NCI-H2196 treated with DMSO at 0.1 percent for 48 hours (cell line): Measurements from ENCODE around the gene LCMT2.
"Not testable (repeated sequence)": the region's sequence is repeated elsewhere in the genome, so short reads cannot be mapped to it uniquely, and the experiment has no call there.

ENCODE experiments used
- DNase-seq: peaks from one replicate; lab custom pipeline; 2025; ENCODE audit not compliant: unreplicated experiment; lab: John Stamatoyannopoulos, UW

LCMT2 gene

GRCh38 chr15:43316016-43316970 is 14.1 kb downstream of the LCMT2 start:
- no peak for DNase-seq

- DNase-seq = no peak
Measured at GRCh38 chr15:43314171-43314570, 16.2 kb downstream of the LCMT2 start.

- no peak for DNase-seq
Measured at GRCh38 chr15:43312378-43312777, 18.0 kb downstream of the LCMT2 start.

GRCh38 chr15:43302205-43302817 is 28.1 kb downstream of the LCMT2 start, which contains the start of gene TGM7:
TGM7 (minus strand) TSS chr15:43302255.
- no peak for DNase-seq

- no peak for DNase-seq
Measured at GRCh38 chr15:43299884-43300283, 30.5 kb downstream of the LCMT2 start.

GRCh38 chr15:43299411-43299810 is 31.0 kb downstream of the LCMT2 start:
- peak; percentile 2 for DNase-seq

GRCh38 chr15:43294091-43294706 is 36.2 kb downstream of the LCMT2 start:
- no peak for DNase-seq

- DNase-seq = no peak
Measured at GRCh38 chr15:43293432-43293831, 36.9 kb downstream of the LCMT2 start.

GRCh38 chr15:43292375-43293078 is 37.8 kb downstream of the LCMT2 start:
- no peak for DNase-seq

- not testable (repeated sequence) for DNase-seq
Measured at GRCh38 chr15:43289656-43290055, 40.7 kb downstream of the LCMT2 start.

- DNase-seq = no peak
Measured at GRCh38 chr15:43287254-43287653, 43.1 kb downstream of the LCMT2 start.

GRCh38 chr15:43286074-43286473 is 44.3 kb downstream of the LCMT2 start:
- DNase-seq = no peak

GRCh38 chr15:43285609-43286037 is 44.8 kb downstream of the LCMT2 start:
- DNase-seq = peak; percentile 28

GRCh38 chr15:43283526-43283925 is 46.8 kb downstream of the LCMT2 start:
- DNase-seq = no peak

- no peak for DNase-seq
Measured at GRCh38 chr15:43281926-43282602, 48.3 kb downstream of the LCMT2 start.

- DNase-seq = no peak
Measured at GRCh38 chr15:43280996-43281395, 49.4 kb downstream of the LCMT2 start.

- DNase-seq = no peak
Measured at GRCh38 chr15:43279496-43279895, 50.9 kb downstream of the LCMT2 start.

GRCh38 chr15:43278869-43279268 is 51.5 kb downstream of the LCMT2 start:
- DNase-seq = no peak

- no peak for DNase-seq
Measured at GRCh38 chr15:43277901-43278300, 52.5 kb downstream of the LCMT2 start.

- no peak for DNase-seq
Measured at GRCh38 chr15:43277231-43277823, 53.0 kb downstream of the LCMT2 start.
